ENCODE results near the gene PLA2G3. TPM values are rescaled to one million over a fixed set of nuclear protein-coding genes. Genes with fewer than 3 reads are reported as not detected.

Gene PLA2G3
- total RNA-seq, 1 experiment from 2014 or later = not detected

DNA sequence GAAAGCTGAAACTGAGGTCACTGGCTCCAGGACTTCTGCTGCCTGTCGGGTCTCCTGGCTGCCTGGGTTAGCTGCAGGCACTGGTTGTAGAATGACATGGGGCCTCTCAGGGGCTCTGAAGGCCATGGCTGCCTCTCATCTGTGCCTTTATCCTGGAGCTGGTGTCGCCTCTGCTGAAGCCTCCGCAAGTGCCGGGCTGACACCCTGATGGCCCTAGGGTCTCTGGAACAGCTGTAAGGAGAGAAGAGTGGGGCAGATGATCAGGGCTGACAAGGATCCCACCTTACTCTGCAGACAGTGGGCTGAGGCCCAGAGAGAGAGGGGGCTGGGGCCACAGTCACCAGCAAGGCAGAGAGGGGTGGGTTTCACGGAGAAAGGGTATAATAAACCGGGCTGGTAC is 4.6 kb downstream of the PLA2G3 start:
- intact Hi-C loops (cut with micrococcal nuclease; ENCODE audit: unreplicated experiment) = no loop called here
- no peak for DNase-seq
- Mint-ChIP-seq H3K36me3 (ENCODE audit: insufficient read depth, unreplicated experiment) (no peaks in the 10 kb centered on the region), H3K27me3 (ENCODE audit: unreplicated experiment) (peaks cover 51% of the 10 kb centered on the region), H3K27ac (ENCODE audit: unreplicated experiment) (no peak overlapping the region), H3K9me3 (ENCODE audit: low read depth, unreplicated experiment) (no peaks in the 10 kb centered on the region), H3K4me3 (ENCODE audit: low read depth, unreplicated experiment) (no peak overlapping the region), H3K4me1 (ENCODE audit: low read depth, unreplicated experiment) (peaks cover 14% of the 10 kb centered on the region)
- no TSS peak for BruUV-seq (replicated peaks)
- TF ChIP-seq CTCF (IDR thresholded peaks at IDR 0.05; ENCODE audit: unreplicated experiment) = no peak
- CTCF ChIA-PET = interaction anchor here (0.5 kb wide), 1 partner anchor 73 kb away, joined by 5 read pairs; no protein-coding TSS in a partner anchor

DNA sequence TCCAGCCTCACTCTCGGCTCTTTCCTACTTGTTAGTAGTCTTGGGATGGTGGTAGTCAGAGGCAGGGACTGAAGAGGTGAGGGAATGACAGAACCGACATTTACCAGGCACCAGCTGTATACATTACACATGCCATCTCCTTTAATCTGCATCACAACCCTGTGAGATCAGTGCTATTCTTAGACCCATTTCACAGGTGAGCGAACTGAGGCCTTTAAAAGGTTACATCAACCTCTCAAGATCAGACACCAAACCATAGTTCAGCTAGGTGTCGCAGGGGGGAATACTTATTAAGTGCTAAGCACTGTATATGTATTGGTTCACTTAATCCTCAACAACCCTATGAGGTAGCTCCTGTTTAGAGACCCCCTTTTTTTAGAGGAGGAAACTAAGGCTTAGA is 5.6 kb downstream of the PLA2G3 start:
- H3K36me3 Mint-ChIP-seq (ENCODE audit: insufficient read depth, unreplicated experiment) = no peaks in the 10 kb centered on the region
- CTCF ChIA-PET = interaction anchor here (0.5 kb wide), 1 partner anchor 922 kb away, joined by 4 read pairs; no protein-coding TSS in a partner anchor
- no TSS peak for BruUV-seq (replicated peaks)
- peaks cover 14% of the 10 kb centered on the region for H3K4me1 Mint-ChIP-seq (ENCODE audit: low read depth, unreplicated experiment)
- H3K9me3 Mint-ChIP-seq (ENCODE audit: low read depth, unreplicated experiment) = no peaks in the 10 kb centered on the region
- no peak for DNase-seq
- H3K27ac Mint-ChIP-seq (ENCODE audit: unreplicated experiment) = no peak overlapping the region
- intact Hi-C loops (cut with micrococcal nuclease; ENCODE audit: unreplicated experiment) = no loop called here
- H3K27me3 Mint-ChIP-seq (ENCODE audit: unreplicated experiment) = peaks cover 41% of the 10 kb centered on the region
- no peak for TF ChIP-seq CTCF (IDR thresholded peaks at IDR 0.05; ENCODE audit: unreplicated experiment)
- no peak overlapping the region for H3K4me3 Mint-ChIP-seq (ENCODE audit: low read depth, unreplicated experiment)

DNA sequence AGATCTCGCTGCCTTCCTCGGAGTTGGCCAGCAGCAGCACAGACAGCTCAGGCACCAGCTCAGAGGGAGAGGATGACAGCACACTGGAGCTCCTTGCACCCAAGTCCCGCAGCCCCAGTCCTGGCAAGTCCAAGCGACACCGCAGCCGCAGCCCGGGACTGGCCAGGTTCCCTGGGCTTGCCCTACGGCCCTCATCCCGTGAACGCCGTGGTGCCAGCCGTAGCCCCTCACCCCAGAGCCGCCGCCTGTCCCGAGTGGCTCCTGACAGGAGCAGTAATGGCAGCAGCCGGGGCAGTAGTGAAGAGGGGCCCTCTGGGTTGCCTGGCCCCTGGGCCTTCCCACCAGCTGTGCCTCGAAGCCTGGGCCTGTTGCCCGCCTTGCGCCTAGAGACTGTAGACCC is 6.4 kb downstream of the PLA2G3 start:
- no peak overlapping the region for H3K4me3 Mint-ChIP-seq (ENCODE audit: low read depth, unreplicated experiment)
- peaks cover 14% of the 10 kb centered on the region for H3K4me1 Mint-ChIP-seq (ENCODE audit: low read depth, unreplicated experiment)
- no peak for DNase-seq
- no peaks in the 10 kb centered on the region for H3K36me3 Mint-ChIP-seq (ENCODE audit: insufficient read depth, unreplicated experiment)
- no TSS peak for BruUV-seq (replicated peaks)
- H3K27me3 Mint-ChIP-seq (ENCODE audit: unreplicated experiment) = peaks cover 33% of the 10 kb centered on the region
- H3K9me3 Mint-ChIP-seq (ENCODE audit: low read depth, unreplicated experiment) = no peaks in the 10 kb centered on the region
- TF ChIP-seq CTCF (IDR thresholded peaks at IDR 0.05; ENCODE audit: unreplicated experiment) = no peak
- intact Hi-C loops (cut with micrococcal nuclease; ENCODE audit: unreplicated experiment) = no loop called here
- CTCF ChIA-PET = no interaction called here
- H3K27ac Mint-ChIP-seq (ENCODE audit: unreplicated experiment) = no peak overlapping the region

DNA sequence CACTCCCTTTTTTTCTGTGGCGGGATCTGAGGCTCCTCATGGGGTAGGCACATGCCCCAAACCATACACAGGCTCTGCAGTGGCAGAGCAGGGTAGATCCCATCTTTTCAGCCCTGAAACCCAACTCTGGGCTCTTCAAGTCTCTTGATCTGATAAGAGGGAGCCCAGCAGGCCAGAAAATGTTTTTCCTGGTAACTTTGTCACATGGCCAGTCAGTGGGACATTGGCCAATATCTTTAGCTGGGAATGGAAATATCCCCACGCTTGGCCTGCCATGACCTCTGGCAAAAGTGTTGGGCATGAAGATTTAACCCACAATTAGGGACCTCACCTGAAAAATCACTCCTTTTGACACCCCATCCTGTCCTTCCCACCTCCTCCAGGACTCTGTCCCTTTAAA is 9.4 kb downstream of the PLA2G3 start:
- Mint-ChIP-seq H3K27me3 (ENCODE audit: unreplicated experiment) (peaks cover 3% of the 10 kb centered on the region), H3K36me3 (ENCODE audit: insufficient read depth, unreplicated experiment) (no peaks in the 10 kb centered on the region), H3K27ac (ENCODE audit: unreplicated experiment) (no peak overlapping the region), H3K9me3 (ENCODE audit: low read depth, unreplicated experiment) (no peaks in the 10 kb centered on the region), H3K4me1 (ENCODE audit: low read depth, unreplicated experiment) (peaks cover 14% of the 10 kb centered on the region), H3K4me3 (ENCODE audit: low read depth, unreplicated experiment) (no peak overlapping the region)
- no peak for DNase-seq
- intact Hi-C loops (cut with micrococcal nuclease; ENCODE audit: unreplicated experiment) = no loop called here
- no peak for TF ChIP-seq CTCF (IDR thresholded peaks at IDR 0.05; ENCODE audit: unreplicated experiment)
- BruUV-seq (replicated peaks) = no TSS peak
- CTCF ChIA-PET = interaction anchor here (0.6 to 1.0 kb wide), 2 partner anchors 29 to 487 kb away, joined by 5 to 6 read pairs; no protein-coding TSS in a partner anchor

Data from Calu3 (cell line).